Measurements from ENCODE around the gene DSCAM. TPM values are rescaled to one million over a fixed set of nuclear protein-coding genes. Genes with fewer than 3 reads are reported as not detected.

Gene DSCAM
- total and polyA plus RNA-seq, 2 experiments from 2014 or later = 0.07 TPM; not detected in 1

- no peak for TF ChIP-seq CTCF (conservative IDR thresholded peaks at IDR 0.05; ENCODE audit: low read depth in 2 of 2)
- TF ChIP-seq REST (IDR thresholded peaks at IDR 0.05; ENCODE audit: unreplicated experiment) = no peak
- no peak for TF ChIP-seq EZH2 (IDR thresholded peaks at IDR 0.05; ENCODE audit: low read depth, unreplicated experiment)
- TF ChIP-seq ZNF331 (CRISPR knock-in tag; IDR thresholded peaks at IDR 0.05; ENCODE audit: low read depth) = no peak
- TF ChIP-seq ETS1 (IDR thresholded peaks at IDR 0.05) = no peak
- TF ChIP-seq EZH2phosphoT487 (IDR thresholded peaks at IDR 0.05; ENCODE audit: unreplicated experiment) = no peak
- TF ChIP-seq JUNB (IDR thresholded peaks at IDR 0.05; ENCODE audit: unreplicated experiment) = no peak
- TF ChIP-seq CREB1 (CRISPR knock-in tag; IDR thresholded peaks at IDR 0.05; ENCODE audit: low read depth) = no peak
- no peak for TF ChIP-seq NANOG (IDR thresholded peaks at IDR 0.05; ENCODE audit: borderline replicate concordance)
Measured at GRCh38 chr21:40231979-40232378, 615.0 kb downstream of the DSCAM start (continued).

GRCh38 chr21:40227096-40227495, 619.9 kb downstream of the DSCAM start:
- H3K27me3 ChIP-seq (ENCODE audit: insufficient read depth) = no peaks in the 10 kb centered on the region
- no peak overlapping the region for H3K27ac ChIP-seq (ENCODE audit: low read depth)
- no peak overlapping the region for H3K4me2 ChIP-seq
- ATAC-seq (no peak), DNase-seq (ENCODE audit: low spot score) (no peak)
- H4K20me1 ChIP-seq (replicated peaks; ENCODE audit: insufficient read depth) = no peaks in the 10 kb centered on the region
- H2AFZ ChIP-seq = no peak overlapping the region
- Mint-ChIP-seq H3K4me3 (no peak overlapping the region), H3K4me1 (peaks cover 12% of the 10 kb centered on the region), H3K36me3 (ENCODE audit: low read depth) (peaks cover 3% of the 10 kb centered on the region; the same call in 2 of the 3 replicates), H3K27ac (no peak overlapping the region), H3K27me3 (ENCODE audit: insufficient read depth, low read depth, poor library complexity) (peaks cover 2% of the 10 kb centered on the region), H3K9me3 (peaks cover 87% of the 10 kb centered on the region)
- TF ChIP-seq CREB1 (CRISPR knock-in tag; IDR thresholded peaks at IDR 0.05; ENCODE audit: low read depth) (no peak), REST (IDR thresholded peaks at IDR 0.05; ENCODE audit: unreplicated experiment) (no peak)
- H3K4me3 ChIP-seq = no peak overlapping the region
- no peaks in the 10 kb centered on the region for H3K36me3 ChIP-seq (ENCODE audit: insufficient read depth)
- H3F3A ChIP-seq (replicated peaks; ENCODE audit: low read depth) = no peaks in the 10 kb centered on the region
- 0 out of 2 replicates have a peak, but pooled peaks cover 4% of the 10 kb centered on the region for H3K9me2 ChIP-seq (ENCODE audit: insufficient read depth)
- H3K4me1 ChIP-seq (ENCODE audit: insufficient read depth) = peaks cover 7% of the 10 kb centered on the region; the same call in 1 of the 2 replicates
- no peaks in the 10 kb centered on the region for H3K79me2 ChIP-seq (replicated peaks; ENCODE audit: insufficient read depth)

Measured in GM23338 (cell line).